Posterior cingulate gyrus (tissue), 11 donors: ENCODE data around the gene RSPRY1.
A peak's percentile ranks its signal among the peaks of the same experiment; 100 is the strongest.
"Not testable (repeated sequence)": the region's sequence is repeated elsewhere in the genome, so short reads cannot be mapped to it uniquely, and the experiment has no call there.

Experiments used
- DNase-seq, 10 donors: peaks; one replicate each; pipeline versions ENCODE4 v3.0.0 to v3.0.0-alpha.2; 2020 to 2021; ENCODE audit warnings: mixed read lengths in 3 of 10
- intact Hi-C: fragments of 100-400 bp; cut with DNase I; formaldehyde crosslinking; loops from one replicate; pipeline ENCODE4 v1.15.1; 2023

RSPRY1 gene

DNA sequence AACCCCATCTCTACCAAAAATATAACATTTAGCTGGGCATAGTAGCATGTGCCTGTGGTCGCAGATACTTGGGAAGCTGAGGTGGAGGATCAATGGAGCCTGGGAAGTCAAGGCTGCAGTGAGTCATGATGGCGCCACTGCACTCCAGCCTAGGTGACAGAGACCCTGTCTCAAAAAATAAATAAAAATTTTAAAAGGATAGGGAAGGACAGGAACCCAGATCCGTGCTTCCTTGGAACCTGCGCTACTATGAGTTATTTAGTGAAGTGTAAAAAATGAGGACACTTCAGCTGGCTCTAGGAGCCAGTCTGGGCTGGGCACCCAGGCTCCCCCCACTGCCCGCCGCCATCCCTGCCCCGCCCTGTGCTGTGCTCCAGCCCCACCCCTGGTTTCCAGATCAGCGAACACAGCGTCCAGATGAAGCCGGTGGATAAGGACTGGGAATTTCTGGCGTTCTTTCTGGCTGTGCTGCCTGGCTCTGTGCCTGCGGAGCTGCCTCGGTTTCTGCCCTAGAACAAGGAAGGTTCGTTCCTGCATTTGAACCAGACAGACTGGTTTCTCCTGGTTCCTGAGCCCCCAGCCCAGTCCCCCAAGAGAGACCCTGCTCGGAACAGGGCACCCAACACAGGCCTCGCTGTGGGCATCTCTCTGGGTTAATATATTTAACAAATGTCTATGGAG lies 79.9 kb downstream of the RSPRY1 start:
- peak in 5 of 10 donors; percentile 45 to 94 (median 71) for DNase-seq
- intact Hi-C loops, result no loop called here

DNA sequence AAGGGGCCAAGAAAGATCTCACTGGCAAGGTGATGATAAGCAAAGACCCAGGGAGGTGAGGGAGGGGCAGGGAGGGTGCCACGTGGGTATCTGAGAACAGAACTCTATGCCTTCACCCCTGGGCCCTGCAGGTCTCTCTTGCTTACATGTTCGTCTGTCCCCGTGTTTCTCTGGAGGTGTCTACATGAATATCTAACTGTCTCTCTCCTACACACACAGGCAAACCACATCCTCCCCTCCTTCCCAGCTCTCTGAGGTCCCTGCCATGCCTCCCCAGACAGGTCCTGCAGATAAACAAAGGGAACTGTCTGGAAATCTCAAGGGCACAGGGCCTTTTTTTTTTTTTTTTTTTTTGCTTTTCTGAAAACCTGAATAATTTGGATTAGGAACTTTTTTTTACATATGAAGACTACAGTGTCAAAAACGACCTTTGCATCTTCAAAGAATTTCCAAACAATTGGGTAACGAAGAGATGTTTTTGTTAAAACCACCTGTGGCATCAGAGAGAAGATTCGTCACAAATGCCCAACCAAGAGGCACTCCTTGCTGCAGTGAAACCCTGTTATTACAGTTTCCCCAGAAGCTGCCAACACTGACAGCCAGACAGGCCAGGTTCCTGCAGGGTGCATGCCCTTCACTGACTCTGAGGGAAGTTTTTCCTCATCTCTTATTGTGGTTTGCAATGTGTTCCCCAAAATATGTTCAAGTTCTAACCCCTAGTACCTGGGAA lies 80.6 kb downstream of the RSPRY1 start:
- intact Hi-C loops, result no loop called here
- DNase-seq, result peak in 3 of 10 donors; percentile 7 to 31 (median 27)

DNA sequence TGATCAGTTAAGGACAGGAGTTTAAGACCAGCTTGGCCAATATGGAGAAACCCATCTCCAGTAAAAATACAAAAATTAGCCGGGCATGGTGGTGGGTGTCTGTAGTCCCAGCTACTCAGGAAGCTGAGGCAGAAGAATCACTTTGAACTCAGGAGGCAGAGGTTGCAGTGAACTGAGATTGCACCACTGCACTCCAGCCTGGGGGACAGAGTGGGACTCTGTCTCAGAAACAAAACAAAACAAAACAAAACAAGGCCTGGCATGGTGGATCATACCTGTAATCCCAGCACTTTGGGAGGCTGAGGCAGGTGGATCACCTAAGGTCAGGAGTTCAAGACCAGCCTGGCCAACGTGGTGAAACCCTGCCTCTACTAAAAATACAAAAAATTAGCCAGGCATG lies 81.2 kb downstream of the RSPRY1 start:
- intact Hi-C loops, result not testable (repeated sequence)
- DNase-seq, result peak in 2 of 10 donors; percentile 10 to 19

GRCh38 chr16:57268804-57269800 lies 83.0 kb downstream of the RSPRY1 start:
- peak in 2 of 10 donors; percentile 74 to 82 for DNase-seq
- intact Hi-C loops, result no loop called here

DNA sequence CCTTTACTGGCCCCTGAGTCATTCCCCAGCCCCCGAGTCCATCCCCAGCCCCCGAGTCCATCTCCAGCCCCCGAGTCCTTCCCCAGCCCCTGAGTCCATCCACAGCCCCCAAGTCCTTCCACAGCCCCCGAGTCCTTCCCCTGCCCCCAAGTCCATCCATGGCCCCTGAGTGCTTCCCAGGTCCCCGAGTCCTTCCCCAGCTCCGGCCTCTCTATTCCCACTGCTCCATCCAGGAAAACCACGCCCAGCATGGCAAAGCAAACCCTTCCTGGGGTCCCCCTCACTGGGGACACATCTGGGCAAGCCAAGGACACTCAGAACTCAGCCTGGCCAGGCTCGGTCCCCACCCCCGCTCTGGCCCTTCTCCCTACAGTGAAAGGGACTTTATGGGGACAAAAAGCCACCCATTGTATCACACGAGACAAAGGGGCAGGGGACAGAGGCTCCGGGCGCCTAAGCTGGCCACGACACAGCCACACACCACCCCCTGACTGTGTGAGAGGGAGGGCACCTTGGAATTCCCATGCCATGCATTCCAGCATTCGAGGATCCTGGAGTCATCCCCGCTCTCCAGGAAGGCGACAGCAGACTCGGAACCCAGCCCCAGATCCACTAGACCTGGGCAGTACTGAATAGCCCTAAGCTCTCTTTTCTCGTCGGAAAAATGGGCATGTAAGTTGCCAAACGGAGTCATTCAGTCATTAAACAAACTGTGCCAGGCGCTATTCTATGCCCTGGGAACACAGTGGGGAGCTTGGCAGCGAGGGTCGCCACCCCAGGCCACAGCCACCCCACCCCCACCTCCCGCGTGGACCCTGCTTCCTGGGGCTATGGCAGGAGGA lies 84.3 kb downstream of the RSPRY1 start:
- DNase-seq, result peak; percentile 63 to 98 (median 84)
- intact Hi-C loops, result no loop called here

DNA sequence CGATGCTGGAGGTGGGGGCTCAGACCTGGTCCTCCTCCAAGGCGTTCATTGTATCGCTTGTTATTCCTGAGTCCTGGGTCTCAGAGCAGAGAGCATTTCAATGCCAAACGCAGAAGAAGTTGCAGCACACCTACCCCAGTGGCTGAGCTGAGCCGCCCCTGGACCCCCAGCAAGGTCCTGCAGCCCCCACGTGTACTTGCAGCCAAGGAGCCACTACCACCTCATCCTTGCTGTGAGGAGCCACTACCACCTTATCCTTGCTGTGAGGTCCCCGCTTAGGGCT lies 84.9 kb downstream of the RSPRY1 start:
- intact Hi-C loops, result no loop called here
- peak in 2 of 10 donors; percentile 47 to 70 for DNase-seq

GRCh38 chr16:57271867-57272495 lies 85.9 kb downstream of the RSPRY1 start:
- intact Hi-C loops, result no loop called here
- DNase-seq, result peak in 2 of 10 donors; percentile 55 to 72

GRCh38 chr16:57273359-57273758 lies 87.2 kb downstream of the RSPRY1 start:
- DNase-seq, result peak in 3 of 10 donors; percentile 17 to 84 (median 69)
- intact Hi-C loops, result no loop called here

DNA sequence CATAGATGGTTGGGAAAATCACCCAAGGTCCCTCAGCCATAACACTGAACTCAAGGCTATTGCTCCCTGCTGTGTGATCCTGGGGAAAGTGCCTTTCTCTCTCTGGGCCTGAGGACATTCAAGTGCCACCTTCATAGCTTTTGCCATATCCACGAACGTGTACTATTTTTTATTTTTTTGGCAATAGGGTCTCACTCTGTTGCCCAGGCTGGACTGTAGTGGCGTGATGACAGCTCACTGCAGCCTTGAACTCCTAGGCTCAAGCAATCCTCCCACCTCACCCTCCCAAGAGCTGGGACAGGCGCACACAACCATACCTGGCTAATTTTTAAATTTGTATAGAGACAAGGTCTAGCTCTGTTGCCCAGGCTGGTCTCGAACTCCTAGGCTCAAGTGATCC lies 87.7 kb downstream of the RSPRY1 start:
- peak in 1 of 10 donors; percentile 29 for DNase-seq
- intact Hi-C loops, result no loop called here

DNA sequence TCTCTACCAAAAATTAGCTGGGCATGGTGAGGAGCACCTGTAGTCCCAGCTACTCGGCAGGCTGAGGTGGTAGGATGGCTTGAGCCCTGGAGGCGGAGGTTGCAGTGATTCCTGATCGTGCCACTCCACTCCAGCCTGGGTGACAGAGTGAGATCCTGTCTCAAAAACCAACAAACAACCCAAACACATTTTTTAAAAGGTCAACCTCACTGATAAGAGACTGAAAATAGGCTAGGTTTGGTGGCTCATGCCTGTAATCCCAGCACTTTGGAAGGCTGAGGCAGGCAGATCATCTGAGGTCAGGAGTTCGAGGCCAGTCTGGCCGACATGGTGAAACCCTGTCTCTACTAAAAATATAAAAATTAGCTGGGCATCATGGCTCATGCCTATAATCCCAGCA lies 89.8 kb downstream of the RSPRY1 start:
- intact Hi-C loops, result not testable (repeated sequence)
- DNase-seq, result peak in 3 of 10 donors; percentile 6 to 55 (median 42)

DNA sequence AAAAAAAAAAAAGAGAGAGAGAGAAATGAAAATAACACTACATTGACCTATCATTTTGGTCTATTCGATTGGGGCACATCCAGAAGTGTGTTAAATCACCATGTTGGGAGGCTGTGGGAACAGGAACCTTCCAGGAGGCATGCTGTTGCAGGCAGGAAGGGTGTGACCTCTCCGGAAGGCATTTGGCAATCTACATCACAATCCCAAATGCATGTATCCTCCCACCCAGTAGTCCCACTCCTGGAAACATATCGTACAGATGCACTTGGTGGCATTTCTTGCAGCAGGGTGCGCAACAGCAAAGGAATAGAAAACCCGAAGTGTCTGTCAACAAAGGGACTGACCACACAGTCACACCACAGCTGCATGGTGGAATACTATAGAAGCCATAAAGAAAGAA lies 90.5 kb downstream of the RSPRY1 start:
- intact Hi-C loops, result no loop called here
- DNase-seq, result peak in 4 of 10 donors; percentile 9 to 67 (median 24)

DNA sequence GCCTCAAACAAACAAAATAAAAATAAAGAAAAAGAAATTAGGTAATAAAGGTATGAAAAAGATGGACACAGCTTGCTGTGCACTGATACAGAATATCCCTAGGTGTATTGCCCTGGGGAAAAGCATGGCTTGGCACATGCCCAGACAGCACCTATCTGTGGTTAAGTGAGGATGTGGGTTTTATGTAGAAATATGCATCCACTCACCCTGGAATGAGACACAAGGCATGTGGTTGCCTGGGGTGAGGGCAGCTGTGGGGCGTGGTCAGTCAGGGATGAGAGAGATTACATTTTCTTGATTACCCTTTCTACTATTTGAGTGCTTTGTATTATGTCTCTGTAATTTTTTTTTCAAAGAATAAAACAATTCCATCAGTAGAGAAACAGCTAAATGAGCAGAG lies 91.5 kb downstream of the RSPRY1 start:
- peak in 4 of 10 donors; percentile 10 to 54 (median 28) for DNase-seq
- intact Hi-C loops, result no loop called here

DNA sequence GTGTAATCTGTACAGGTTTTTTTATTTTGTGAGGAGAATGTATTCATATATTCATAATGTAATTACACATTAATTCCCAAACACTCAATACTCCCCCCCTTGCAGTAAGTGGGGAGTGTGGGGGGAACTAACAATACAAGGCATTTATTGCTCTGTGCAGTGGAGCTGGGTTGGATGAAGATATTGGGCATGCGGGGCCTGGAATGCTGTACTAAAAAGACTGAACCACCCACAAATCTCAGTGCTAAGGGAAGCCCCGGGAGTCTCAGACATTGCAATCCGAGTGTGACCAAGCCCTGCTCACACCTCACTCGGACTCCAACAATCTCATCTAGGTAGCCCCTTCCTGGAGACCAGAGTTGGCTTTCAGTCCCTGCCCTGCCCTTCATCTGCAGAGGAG lies 92.4 kb downstream of the RSPRY1 start:
- DNase-seq, result peak in 3 of 10 donors; percentile 18 to 85 (median 55)
- intact Hi-C loops, result no loop called here

- peak in 1 of 10 donors; percentile 79 for DNase-seq
- intact Hi-C loops, result no loop called here
These were observed 93.9 kb downstream of the RSPRY1 start for GRCh38 chr16:57279780-57280638.

- no peak for DNase-seq
- intact Hi-C loops, result no loop called here
These were observed 95.7 kb downstream of the RSPRY1 start for GRCh38 chr16:57281791-57282190.

DNA sequence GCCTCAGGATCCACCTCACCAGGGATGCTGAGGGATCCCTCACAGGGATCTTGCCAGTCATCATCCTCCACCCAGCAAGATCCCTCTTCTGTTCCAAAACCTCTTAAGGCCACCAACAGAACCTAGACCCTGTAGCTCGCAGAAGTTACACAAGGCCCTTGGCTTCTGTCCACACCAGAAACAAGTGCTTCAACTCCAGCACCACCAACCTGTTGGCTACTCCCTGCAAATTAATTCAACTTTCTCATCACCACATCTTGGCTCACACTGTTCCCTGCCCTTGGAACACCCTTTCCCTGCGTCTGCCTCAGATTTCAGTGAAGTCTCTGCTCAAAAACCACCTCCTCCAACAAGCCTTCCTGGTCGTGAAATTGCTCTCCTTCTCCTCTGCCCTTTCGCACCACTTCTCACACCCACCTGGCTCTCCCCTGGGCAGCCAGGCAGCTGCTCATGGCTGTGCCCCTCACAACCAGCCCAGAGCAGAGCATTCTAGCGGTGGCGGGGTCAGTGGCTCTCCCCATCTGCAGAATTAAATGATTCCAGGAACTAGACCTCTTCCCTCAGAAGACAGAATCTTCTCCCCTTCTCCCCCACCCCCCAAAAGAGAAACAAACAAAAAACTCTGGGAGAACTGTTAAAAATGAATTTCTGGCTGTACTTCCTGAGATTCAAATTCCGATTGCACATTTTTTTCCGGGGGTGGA lies 96.5 kb downstream of the RSPRY1 start:
- intact Hi-C loops, result no loop called here
- peak in 2 of 10 donors; percentile 14 to 54 for DNase-seq

DNA sequence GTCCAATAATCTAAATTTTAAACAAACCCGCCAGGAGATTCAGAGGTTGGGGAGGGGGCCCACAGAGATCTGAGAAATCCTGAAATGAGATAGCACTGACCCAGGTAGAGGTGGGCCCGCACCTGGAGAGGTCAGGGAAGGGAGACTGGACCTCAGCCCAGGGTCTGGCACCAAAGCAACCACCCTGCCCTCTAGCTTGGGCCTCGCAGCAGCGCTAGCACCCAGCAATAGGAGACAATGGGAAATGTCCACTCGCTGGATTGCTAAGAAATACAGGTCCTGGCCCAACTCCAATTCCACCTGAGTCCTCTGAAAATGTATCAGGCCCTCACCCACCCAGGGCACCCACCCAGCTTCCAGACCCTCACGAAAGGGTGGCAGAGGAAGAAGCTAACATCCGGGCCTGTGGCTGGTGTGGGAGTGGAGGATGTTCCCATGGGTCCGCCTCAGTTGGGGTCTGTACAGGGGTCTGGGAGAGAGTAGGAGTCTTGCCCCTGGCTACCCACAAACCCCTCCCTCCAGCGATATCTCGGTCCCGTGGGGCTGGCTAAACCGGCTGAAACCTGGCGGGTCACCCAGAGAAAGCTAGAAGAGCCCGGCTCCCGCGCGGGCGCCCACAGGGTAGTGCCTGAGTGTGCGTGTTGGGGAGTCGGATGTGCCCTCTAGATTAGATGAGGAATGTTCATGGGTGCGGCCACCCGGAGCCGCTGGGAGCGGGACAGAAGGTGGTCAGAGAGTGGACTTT lies 97.3 kb downstream of the RSPRY1 start:
- peak in 3 of 10 donors; percentile 22 to 84 (median 62) for DNase-seq
- intact Hi-C loops, result no loop called here
